A549 (cell line): ENCODE measurements around the gene CCDC63. TPM values are rescaled to one million over a fixed set of nuclear protein-coding genes. Genes with fewer than 3 reads are reported as not detected.

ENCODE experiments used
- ATAC-seq, 2 experiments: fragments of 200-7000 bp in 1 of 2; fragments of >200 bp in 1 of 2; cut with Nextera tagmentation in 1 of 2; cut with Tn5 transposase in 1 of 2; 3 replicates each; pipeline versions ENCODE4 v1.8.0 to v1.9.1; 2018 to 2020; ENCODE audit warnings: mild to moderate bottlenecking in 1 of 2, moderate library complexity in 1 of 2
- CTCF ChIA-PET: fragments of 300-600 bp; sonication (Branson Sonifier 250); formaldehyde crosslinking; extraction: SDS; loops from one replicate; lab custom pipeline; 2021; ENCODE audit warnings: antibody characterized with exemption, inconsistent platforms; lab: Yijun Ruan, JAX
- POLR2A ChIA-PET: fragments of 350-600 bp; formaldehyde crosslinking; extraction: SDS; loops from one replicate; lab custom pipeline; 2021; ENCODE audit warnings: antibody characterized with exemption, inconsistent platforms; lab: Yijun Ruan, JAX
- DNase-seq, 2 experiments: peaks; one replicate each; pipeline versions ENCODE4 v3.0.0 to v3.0.0-alpha.2; 2011 to 2016; ENCODE audit warnings: low read depth in 1 of 2, low spot score in 1 of 2
- FAIRE-seq: peaks from 2 replicates; lab custom pipeline; 2011; peaks lifted over from hg19 to GRCh38; lab: Jason Lieb, UNC
- H3K27ac ChIP-seq, 2 experiments: fragments of >200 bp; sonication (Bioruptor Twin); formaldehyde crosslinking; 3 replicates each; pipeline ENCODE4 v1.5.1; 2016 to 2017
- H3K4me1 ChIP-seq: fragments of >200 bp; sonication (Bioruptor Twin); formaldehyde crosslinking; 3 replicates; pipeline ENCODE4 v1.6.1; 2016
- H3K4me2 ChIP-seq: fragments of >200 bp; sonication (Bioruptor Twin); formaldehyde crosslinking; 3 replicates; pipeline ENCODE4 v1.6.1; 2016
- H3K4me3 ChIP-seq: fragments of >200 bp; sonication (Bioruptor Twin); formaldehyde crosslinking; 3 replicates; pipeline ENCODE4 v1.5.1; 2016
- H3K9me3 ChIP-seq: fragments of >200 bp; sonication (Bioruptor Twin); formaldehyde crosslinking; 3 replicates; pipeline ENCODE4 v1.6.1; 2016
- ATOH8 ChIP-seq: fragments of 250-450 bp; sonication (Bioruptor Pico); IDR thresholded peaks from 2 replicates; pipeline ENCODE4 v1.5.0; 2020; ENCODE audit warnings: low read depth, mild to moderate bottlenecking, moderate library complexity
- BCL3 ChIP-seq: fragments of >200 bp; sonication (Bioruptor Twin); formaldehyde crosslinking; IDR thresholded peaks from 3 replicates; pipeline ENCODE4 v1.6.1; 2016
- BHLHE40 ChIP-seq: IDR thresholded peaks from 2 replicates; pipeline ENCODE4 v1.6.1; 2012; ENCODE audit warnings: low read depth, low read length, inconsistent platforms
- CBX2 ChIP-seq: fragments of 200-600 bp; sonication (generic); IDR thresholded peaks from 2 replicates; pipeline ENCODE4 v1.6.1; 2016; ENCODE audit warnings: low read depth, mild to moderate bottlenecking, borderline replicate concordance
- EP300 ChIP-seq, 2 experiments: fragments of >200 bp; sonication (Bioruptor Twin); formaldehyde crosslinking; IDR thresholded peaks; 2 replicates in 1 of 2; 3 replicates in 1 of 2; pipeline ENCODE4 v1.6.1; 2016 to 2017
- HDAC2 ChIP-seq: fragments of 200-600 bp; sonication (generic); IDR thresholded peaks from 2 replicates; pipeline ENCODE4 v1.6.1; 2016
- HMGXB4 ChIP-seq: fragments of 250-450 bp; sonication (Bioruptor Pico); IDR thresholded peaks from 2 replicates; pipeline ENCODE4 v1.5.0; 2021; ENCODE audit warnings: mild to moderate bottlenecking, moderate library complexity, borderline replicate concordance
- MAX ChIP-seq: IDR thresholded peaks from 2 replicates; pipeline ENCODE4 v1.6.1; 2012
- MAZ ChIP-seq: fragments of 150-350 bp; IDR thresholded peaks from 2 replicates; pipeline ENCODE4 v1.6.1; 2014; ENCODE audit warnings: antibody characterized with exemption, low read depth, low read length, borderline replicate concordance
- MYC ChIP-seq: IDR thresholded peaks from 2 replicates; pipeline ENCODE4 v1.6.1; 2012; ENCODE audit warnings: mild to moderate bottlenecking, inconsistent platforms, low read length, improper control_type of control experiment, borderline replicate concordance
- PHF8 ChIP-seq: fragments of 200-600 bp; sonication (generic); IDR thresholded peaks from 2 replicates; pipeline ENCODE4 v1.6.1; 2016; ENCODE audit warnings: low read depth, mild to moderate bottlenecking, antibody characterized with exemption, moderate library complexity, borderline replicate concordance
- POLR2A ChIP-seq: IDR thresholded peaks from 2 replicates; pipeline ENCODE4 v1.6.1; 2012; ENCODE audit warnings: mild to moderate bottlenecking, low read length
- REST ChIP-seq: fragments of 200-600 bp; sonication (generic); IDR thresholded peaks from 2 replicates; pipeline ENCODE4 v1.6.1; 2016; ENCODE audit warnings: antibody characterized with exemption, mild to moderate bottlenecking, moderate library complexity
- SMC3 ChIP-seq: fragments of >200 bp; sonication (Bioruptor Twin); formaldehyde crosslinking; IDR thresholded peaks from 3 replicates; pipeline ENCODE4 v1.6.1; 2018; ENCODE audit warnings: inconsistent platforms
- TFCP2L1 ChIP-seq: fragments of 250-450 bp; sonication (Bioruptor Pico); IDR thresholded peaks from 2 replicates; pipeline ENCODE4 v1.5.0; 2021; ENCODE audit warnings: mild to moderate bottlenecking
- ZNF302 ChIP-seq: fragments of 250-450 bp; sonication (Bioruptor Pico); IDR thresholded peaks from 2 replicates; pipeline ENCODE4 v1.9.0; 2021; ENCODE audit warnings: inconsistent platforms, mild to moderate bottlenecking, moderate library complexity
- WGBS: methylation state at CpG from one replicate; pipeline ENCODE4 v1.1.6; 2017; ENCODE audit errors: missing lambda C conversion rate; 5-methylcytosine and 5-hydroxymethylcytosine counted together
- polyA plus RNA-seq, 4 experiments: library from polyadenylated mRNA; depleted of rRNA in 3 of 4; stranded (reverse); fragments of >200 nt; fragmentation: RNase III in 1 of 4; extraction: RNeasy Plus Mini Kit Qiagen cat#74134 plus additional on column Dnase treatment in 1 of 4; gene quantifications; 2 replicates in 3 of 4; 3 replicates in 1 of 4; pipeline ENCODE4 v1.2.3, GENCODE V29; 2011 to 2017

CCDC63 gene
- polyA plus RNA-seq, 2 of the 4 experiments (the other 2 are of a cell fraction): 0.04 TPM; not detected in 1

GRCh38 chr12:110853836-110854235 lies 7.0 kb downstream of the CCDC63 start:
- Histone ChIP-seq H3K4me2 (no peak overlapping the region), H3K4me3 (no peak overlapping the region), H3K4me1 (no peaks in the 10 kb centered on the region), H3K9me3 (no peaks in the 10 kb centered on the region), H3K27ac (no peak overlapping the region)
- DNase-seq (no peak), FAIRE-seq (no peak), ATAC-seq (no peak)
- WGBS: 78% methylated on average over 4 of the region's 4 CpGs
- ChIA-PET CTCF (no interaction called here), POLR2A (no interaction called here)
- no peak for TF ChIP-seq ZNF302 (CRISPR knock-in tag)
- TF ChIP-seq PHF8: no peak
- no peak for TF ChIP-seq CBX2
- TF ChIP-seq HDAC2: no peak
- TF ChIP-seq HMGXB4 (CRISPR knock-in tag): no peak
- no peak for TF ChIP-seq MAZ
- TF ChIP-seq BCL3: no peak
- TF ChIP-seq EP300 (IDR thresholded peaks at IDR 0.05): no peak

- no peak for TF ChIP-seq BHLHE40
- no peak for TF ChIP-seq ATOH8 (CRISPR knock-in tag)
- no peak for TF ChIP-seq MYC
- TF ChIP-seq TFCP2L1 (CRISPR knock-in tag): no peak
- no peak for TF ChIP-seq POLR2A
- TF ChIP-seq MAX: no peak
- TF ChIP-seq SMC3: no peak
- TF ChIP-seq REST: no peak
- TF ChIP-seq HMGXB4 (CRISPR knock-in tag): no peak
- TF ChIP-seq HDAC2: no peak
- ChIA-PET POLR2A (no interaction called here), CTCF (interaction anchor here (1.1 to 1.6 kb wide), 2 partner anchors 9 to 40 kb away, joined by 3 read pairs; no protein-coding TSS in a partner anchor)
- H3K4me3 ChIP-seq: no peak overlapping the region
- H3K4me1 ChIP-seq: no peaks in the 10 kb centered on the region
- no peaks in the 10 kb centered on the region for H3K9me3 ChIP-seq
- no peak for DNase-seq
- FAIRE-seq: no peak
- no peak overlapping the region for H3K27ac ChIP-seq
- H3K4me2 ChIP-seq: no peak overlapping the region
- no peak for ATAC-seq
- WGBS: 70% methylated on average over 4 of the region's 4 CpGs
Measured at GRCh38 chr12:110856542-110856941, 9.8 kb downstream of the CCDC63 start.
